Stimulated activated CD4-positive, alpha-beta T cell treated with anti-CD3 and anti-CD28 coated beads, Interleukin-4, amount 100 ng/mL, for 48 hours (primary cell): Measurements from ENCODE around the gene RNF32.
"Not testable (repeated sequence)": the region's sequence is repeated elsewhere in the genome, so short reads cannot be mapped to it uniquely, and the experiment has no call there.

ENCODE experiments used
- DNase-seq, 2 donors: peaks; one replicate each; pipeline ENCODE4 v3.0.0-alpha.2; 2020; ENCODE audit warnings: low read depth in 2 of 2

Gene RNF32

GRCh38 chr7:156642306-156643045 lies 1.9 kb downstream of the RNF32 start:
- no peak for DNase-seq

DNA sequence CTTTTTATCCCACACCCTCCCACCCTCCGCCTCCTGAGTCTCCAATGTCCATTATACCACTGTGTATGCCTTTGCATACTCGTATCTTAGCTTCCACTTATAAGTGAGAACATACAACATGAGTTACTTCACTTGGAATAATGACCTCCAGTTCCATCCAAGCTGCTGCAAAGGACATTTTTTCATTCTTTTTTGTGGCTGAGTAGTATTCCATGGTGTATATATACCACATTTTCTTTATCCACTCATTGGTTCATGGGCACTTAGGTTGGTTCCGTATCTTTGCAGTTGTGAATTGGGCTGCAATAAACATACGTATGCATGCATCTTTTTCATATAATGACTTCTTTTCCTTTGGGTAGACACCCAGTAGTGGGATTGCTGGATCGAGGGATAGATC lies 6.8 kb downstream of the RNF32 start:
- not testable (repeated sequence) for DNase-seq

DNA sequence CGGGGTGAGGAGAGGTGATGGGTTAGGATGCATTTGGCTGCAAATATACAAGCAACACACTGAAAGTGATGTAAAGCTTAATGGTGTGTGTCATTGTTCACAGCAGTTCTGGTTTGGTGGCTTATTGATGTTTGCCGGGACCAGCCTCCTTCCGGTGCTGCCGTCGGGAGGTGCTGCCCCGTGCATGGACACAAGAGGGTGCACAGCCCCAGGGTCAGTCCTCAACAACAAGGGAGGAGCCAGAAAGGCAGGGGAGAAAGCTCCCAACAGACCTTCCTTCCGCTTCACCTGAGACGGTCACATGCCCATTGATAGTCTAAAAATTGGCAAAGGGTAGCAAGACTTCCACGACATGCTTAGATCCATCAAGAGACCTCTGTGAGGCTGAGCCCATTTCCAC lies 9.5 kb downstream of the RNF32 start:
- DNase-seq = no peak

DNA sequence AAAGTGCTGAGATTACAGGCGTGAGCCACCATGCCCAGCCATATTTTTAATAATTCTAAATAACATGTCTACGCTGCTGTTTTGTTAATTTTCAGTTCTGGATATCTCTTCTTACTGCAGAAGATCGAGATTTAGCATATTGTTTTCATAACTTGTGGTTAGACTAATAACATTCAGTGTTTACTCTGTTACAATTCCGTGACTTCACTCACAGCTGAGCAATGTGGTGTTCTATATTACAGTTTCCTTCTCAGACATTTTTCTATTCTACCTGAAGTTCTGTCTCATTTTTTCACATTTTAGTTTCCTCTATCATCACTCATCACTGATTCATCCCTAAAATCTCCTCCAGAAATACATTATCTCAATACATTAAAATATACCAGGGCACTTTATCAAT lies 10.9 kb downstream of the RNF32 start:
- DNase-seq = no peak

- DNase-seq = no peak
Measured at GRCh38 chr7:156652886-156653568, 12.5 kb downstream of the RNF32 start.

GRCh38 chr7:156654511-156655234 lies 14.1 kb downstream of the RNF32 start:
- no peak for DNase-seq

DNA sequence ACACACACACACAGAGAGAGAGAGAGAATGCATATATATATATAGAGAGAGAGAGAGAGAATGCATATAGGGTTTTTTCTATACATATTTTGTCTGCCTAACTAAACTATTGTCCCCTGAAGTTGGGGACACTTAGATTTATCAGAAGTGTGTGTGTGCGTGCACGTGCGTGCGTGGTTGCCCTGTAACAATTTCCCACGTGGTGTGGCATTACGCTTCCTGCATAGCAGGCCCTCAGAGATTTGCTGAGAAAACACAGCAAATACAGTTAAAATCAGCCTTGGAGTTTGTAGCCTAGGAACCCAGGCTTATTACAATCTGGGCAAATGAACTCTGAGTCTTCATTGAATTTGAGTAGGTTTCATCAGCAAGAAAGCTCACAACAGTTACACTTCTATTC lies 14.7 kb downstream of the RNF32 start:
- DNase-seq = no peak

DNA sequence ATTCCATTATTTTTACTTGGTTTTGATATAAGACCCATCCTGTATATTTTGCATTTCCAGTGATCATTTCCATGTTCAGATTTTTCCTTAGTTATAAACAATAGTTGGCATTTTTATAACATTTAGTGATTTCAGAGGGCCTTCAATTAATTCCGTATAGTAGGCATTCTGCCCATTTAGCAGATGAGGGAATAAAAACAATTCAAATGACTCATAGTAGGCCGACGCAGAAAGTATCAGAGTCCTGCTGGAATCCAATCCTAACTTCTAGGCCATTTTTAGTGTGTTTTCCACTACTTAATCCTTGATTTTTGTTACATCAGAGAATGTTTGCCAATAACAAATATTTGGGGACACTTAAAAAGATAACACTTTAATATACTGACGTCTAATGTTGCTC lies 15.4 kb downstream of the RNF32 start:
- no peak for DNase-seq

DNA sequence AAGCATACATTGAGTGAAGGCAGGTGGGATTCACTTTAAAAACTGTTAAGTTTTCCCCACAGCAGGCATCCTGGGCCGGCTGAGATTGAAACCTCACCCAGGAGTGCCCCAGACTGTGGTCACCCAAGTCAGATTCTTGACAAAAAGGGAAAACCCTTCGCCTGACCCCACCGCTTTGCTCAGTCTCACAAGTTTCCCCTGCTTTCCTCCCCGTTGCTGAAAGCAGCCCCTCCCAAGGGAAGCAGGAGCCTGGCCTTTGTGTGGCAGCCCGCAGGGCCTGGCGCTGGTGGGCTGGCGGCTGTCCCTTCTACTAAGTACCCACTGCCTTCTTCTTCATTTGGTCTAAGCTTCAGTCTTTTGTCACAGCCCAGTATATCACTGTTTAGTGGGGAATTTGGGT lies 16.0 kb downstream of the RNF32 start:
- DNase-seq = no peak

DNA sequence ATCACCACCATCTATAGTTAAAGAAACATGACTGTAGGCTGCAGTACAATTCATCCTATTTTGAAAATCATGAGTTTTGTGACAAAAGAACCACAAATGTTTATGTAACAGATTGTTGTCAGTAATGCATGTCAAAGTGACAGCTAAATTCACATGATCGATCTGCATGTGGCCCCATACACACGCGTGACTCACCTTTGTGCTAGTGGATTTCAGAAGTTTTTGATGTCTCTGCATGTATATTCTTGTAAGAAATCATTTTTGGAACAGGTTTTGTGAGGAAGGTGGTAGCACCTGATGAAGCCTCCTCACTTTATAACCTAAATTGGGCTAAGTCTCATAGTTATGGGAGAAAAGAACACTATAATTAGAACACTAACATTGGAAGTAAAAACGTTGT lies 17.1 kb downstream of the RNF32 start:
- no peak for DNase-seq

- no peak for DNase-seq
Measured at GRCh38 chr7:156659203-156659602, 18.6 kb downstream of the RNF32 start.

- DNase-seq = no peak
Measured at GRCh38 chr7:156659961-156660360, 19.4 kb downstream of the RNF32 start.

GRCh38 chr7:156661637-156662036 lies 21.1 kb downstream of the RNF32 start:
- DNase-seq = no peak

DNA sequence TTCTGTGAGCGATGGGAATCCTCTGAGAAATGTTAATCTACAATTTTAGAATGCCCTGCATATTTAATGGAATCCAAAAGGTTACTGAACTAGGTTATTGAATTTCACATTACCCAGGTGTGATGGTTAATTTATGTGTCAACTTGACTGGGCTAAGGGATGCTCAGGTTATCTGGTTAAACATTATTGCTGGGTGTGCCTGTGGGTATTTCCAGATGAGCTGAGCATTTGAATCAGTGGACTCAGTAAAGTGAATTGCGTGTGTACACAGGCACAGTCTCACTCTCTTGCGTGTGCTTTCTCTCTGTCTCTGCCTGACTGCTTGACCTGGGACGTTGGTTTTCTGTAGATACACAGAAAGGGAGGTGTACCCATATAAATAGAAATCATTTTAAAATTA lies 21.7 kb downstream of the RNF32 start:
- DNase-seq = no peak

DNA sequence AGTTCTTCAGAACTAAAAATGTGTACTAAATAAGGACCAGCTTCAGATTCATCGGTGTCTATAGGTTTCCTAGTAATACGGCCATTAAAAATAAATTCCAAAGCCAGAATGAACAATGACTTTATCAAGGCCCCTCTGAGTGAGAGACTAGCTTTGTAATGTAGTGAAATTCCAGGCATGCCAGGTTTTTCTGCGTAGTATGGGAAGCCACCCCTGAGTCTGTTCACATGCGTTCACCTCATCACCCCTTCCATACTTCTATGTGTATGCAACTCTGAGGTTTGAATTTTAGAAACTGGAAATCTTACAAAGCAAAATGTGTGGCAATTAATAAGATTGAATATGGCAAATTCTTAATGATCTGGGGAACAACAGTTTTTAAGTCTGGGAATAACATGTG lies 24.5 kb downstream of the RNF32 start:
- no peak for DNase-seq

DNA sequence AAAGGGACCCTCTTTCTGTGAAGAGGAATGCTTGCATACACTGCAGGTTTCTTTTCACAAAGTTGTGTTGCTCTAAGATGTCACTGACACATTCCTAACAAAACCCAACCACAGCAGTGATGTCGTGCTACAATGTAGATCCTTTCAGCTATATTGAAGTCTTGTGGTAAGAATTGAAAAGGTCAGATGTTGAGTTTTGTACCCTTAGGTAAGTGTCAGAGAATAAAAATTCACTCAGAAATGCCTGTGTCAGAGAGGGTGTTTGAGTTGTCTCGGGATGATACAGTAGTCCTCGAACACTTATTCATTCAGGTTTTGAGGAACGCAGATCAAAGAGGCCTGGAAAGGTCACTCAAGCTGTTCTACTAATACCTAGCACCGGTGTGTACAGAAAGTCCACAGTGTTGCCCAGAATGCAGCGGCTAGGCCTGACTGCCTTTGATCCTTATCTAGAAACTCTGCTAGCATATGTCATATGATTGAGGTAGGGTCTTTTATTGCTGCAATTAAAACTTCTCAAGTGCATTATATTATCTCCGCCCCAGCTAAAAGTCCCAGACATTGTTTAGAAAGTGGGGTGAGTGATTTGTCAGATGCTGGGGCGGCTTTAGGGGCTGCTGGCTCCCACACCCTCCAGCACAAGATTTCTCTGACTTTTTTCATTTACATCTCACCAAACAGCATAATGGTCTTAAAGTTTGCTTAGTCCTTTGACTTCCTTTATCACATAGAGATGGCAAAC lies 26.0 kb downstream of the RNF32 start:
- no peak for DNase-seq

GRCh38 chr7:156667110-156667426 lies 26.5 kb downstream of the RNF32 start:
- no peak for DNase-seq

GRCh38 chr7:156668130-156668741 lies 27.7 kb downstream of the RNF32 start:
- no peak for DNase-seq

GRCh38 chr7:156669035-156669828 lies 28.7 kb downstream of the RNF32 start:
- DNase-seq = no peak

DNA sequence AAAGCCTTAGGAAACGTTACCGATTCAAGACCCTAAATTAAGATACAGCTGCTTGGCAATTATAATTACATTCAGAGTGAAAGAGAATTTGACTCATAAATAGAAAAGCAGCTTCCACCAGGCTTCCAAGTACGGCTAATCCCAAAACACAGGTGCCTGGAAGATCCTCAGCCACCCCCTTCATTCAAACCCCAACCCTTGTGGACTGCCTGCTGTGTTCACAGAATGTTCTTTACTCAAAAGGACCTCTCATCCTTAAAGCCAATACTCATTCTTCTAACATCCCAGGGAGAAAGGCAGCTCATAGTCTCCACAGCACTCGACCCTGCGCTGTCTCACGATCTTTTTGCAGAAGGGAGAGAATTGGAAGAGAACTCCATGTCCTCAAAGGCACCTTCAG lies 32.9 kb downstream of the RNF32 start:
- DNase-seq = no peak

GRCh38 chr7:156673902-156674301 lies 33.3 kb downstream of the RNF32 start:
- DNase-seq = no peak
